GM23338 (cell line): ENCODE data around the gene SFMBT2. TPM values are rescaled to one million over a fixed set of nuclear protein-coding genes. Genes with fewer than 3 reads are reported as not detected.

ENCODE experiments used
- ATAC-seq: fragments of 200-7000 bp; cut with Tn5 transposase; 3 replicates; pipeline ENCODE4 v1.9.1; 2020
- DNase-seq: peaks from one replicate; pipeline ENCODE4 v3.0.0-alpha.2; 2015; ENCODE audit warnings: low spot score
- H2AFZ ChIP-seq: fragments of 200-600 bp; sonication (generic); 2 replicates; pipeline ENCODE4 v1.8.0; 2016; ENCODE audit warnings: antibody characterized with exemption, mild to moderate bottlenecking, moderate library complexity
- H3F3A ChIP-seq: fragments of 200-600 bp; sonication (generic); replicated peaks from 2 replicates; pipeline ENCODE4 v1.8.0; 2017; ENCODE audit warnings: antibody characterized with exemption, mixed run types, low read depth
- H3K27ac ChIP-seq: fragments of 200-600 bp; sonication (generic); 2 replicates; pipeline ENCODE4 v1.6.1; 2016; ENCODE audit warnings: low read depth
- H3K27me3 ChIP-seq: fragments of 200-600 bp; sonication (generic); 2 replicates; pipeline ENCODE4 v1.8.0; 2016; ENCODE audit warnings: mild to moderate bottlenecking, mixed run types, moderate library complexity; ENCODE audit not compliant: insufficient read depth
- H3K36me3 ChIP-seq: fragments of 200-600 bp; sonication (generic); 2 replicates; pipeline ENCODE4 v1.8.0; 2016; ENCODE audit warnings: mild to moderate bottlenecking; ENCODE audit not compliant: insufficient read depth
- H3K4me1 ChIP-seq: fragments of 200-600 bp; sonication (generic); 2 replicates; pipeline ENCODE4 v1.8.0; 2016; ENCODE audit warnings: mild to moderate bottlenecking, moderate library complexity; ENCODE audit not compliant: insufficient read depth
- H3K4me2 ChIP-seq: fragments of 200-600 bp; sonication (generic); 2 replicates; pipeline ENCODE4 v1.7.1; 2017; ENCODE audit warnings: mixed run types
- H3K4me3 ChIP-seq: fragments of 200-600 bp; sonication (generic); 2 replicates; pipeline ENCODE4 v1.6.1; 2016; ENCODE audit warnings: mixed run types
- H3K79me2 ChIP-seq: fragments of 200-600 bp; sonication (generic); replicated peaks from 2 replicates; pipeline ENCODE4 v1.8.0; 2017; ENCODE audit warnings: mild to moderate bottlenecking; ENCODE audit not compliant: insufficient read depth
- H3K9me2 ChIP-seq: fragments of 200-600 bp; sonication (generic); 2 replicates; pipeline ENCODE4 v1.8.0; 2017; ENCODE audit not compliant: insufficient read depth
- H4K20me1 ChIP-seq: fragments of 200-600 bp; sonication (generic); replicated peaks from 2 replicates; pipeline ENCODE4 v1.8.0; 2017; ENCODE audit warnings: mild to moderate bottlenecking; ENCODE audit not compliant: insufficient read depth
- H3K27ac Mint-ChIP-seq: 2 replicates; pipeline ENCODE4 v1.8.0; 2020; ENCODE audit warnings: inconsistent platforms, mild to moderate bottlenecking, moderate library complexity, mixed read lengths
- H3K27me3 Mint-ChIP-seq: 3 replicates; pipeline ENCODE4 v1.8.0; 2022; ENCODE audit warnings: low read depth, mild to moderate bottlenecking, moderate library complexity, mixed read lengths, inconsistent platforms; ENCODE audit not compliant: insufficient read depth, poor library complexity
- H3K36me3 Mint-ChIP-seq: 3 replicates; pipeline ENCODE4 v1.8.0; 2021; ENCODE audit warnings: low read depth, mild to moderate bottlenecking, inconsistent platforms, moderate library complexity, mixed read lengths
- H3K4me1 Mint-ChIP-seq: 3 replicates; pipeline ENCODE4 v1.8.0; 2020; ENCODE audit warnings: mild to moderate bottlenecking, inconsistent platforms, mixed read lengths
- H3K4me3 Mint-ChIP-seq: 3 replicates; pipeline ENCODE4 v1.8.0; 2021; ENCODE audit warnings: moderate library complexity, mild to moderate bottlenecking, inconsistent platforms, mixed read lengths
- H3K9me3 Mint-ChIP-seq: 3 replicates; pipeline ENCODE4 v1.8.0; 2020; ENCODE audit warnings: moderate library complexity, mild to moderate bottlenecking, inconsistent platforms, mixed read lengths
- EZH2 ChIP-seq: fragments of 200-600 bp; sonication (generic); IDR thresholded peaks from one replicate; pipeline ENCODE4 v1.8.0; 2017; ENCODE audit warnings: antibody characterized with exemption, mild to moderate bottlenecking, low read depth; ENCODE audit not compliant: unreplicated experiment
- JUNB ChIP-seq: IDR thresholded peaks from one replicate; pipeline ENCODE4 v1.6.1; 2016; ENCODE audit warnings: antibody characterized with exemption; ENCODE audit not compliant: unreplicated experiment
- NANOG ChIP-seq: IDR thresholded peaks from 2 replicates; pipeline ENCODE4 v1.6.1; 2016; ENCODE audit warnings: antibody characterized with exemption, borderline replicate concordance
- ZNF331 ChIP-seq: fragments of 250-450 bp; sonication (Bioruptor Pico); IDR thresholded peaks from 2 replicates; pipeline ENCODE4 v1.5.0; 2020; ENCODE audit warnings: low read depth, mild to moderate bottlenecking, moderate library complexity
- ZNF462 ChIP-seq: fragments of 250-450 bp; sonication (Bioruptor Pico); IDR thresholded peaks from 2 replicates; pipeline ENCODE4 v1.5.0; 2020; ENCODE audit warnings: mild to moderate bottlenecking, moderate library complexity
- polyA plus RNA-seq: library from polyadenylated mRNA; unstranded; fragments of >200 nt; fragmentation: Nextera tagmentation; extraction: Ambion mirVana; gene quantifications from 2 replicates; pipeline ENCODE4 v1.2.1, GENCODE V29; 2016
- total RNA-seq: library from RNA; depleted of rRNA; stranded (reverse); fragments of >200 nt; shearing (Covaris generic); gene quantifications from 2 replicates; pipeline ENCODE4 v1.2.3, GENCODE V29; 2014

SFMBT2 gene
- total and polyA plus RNA-seq, 2 experiments from 2014 or later = 2.7 to 6.7 TPM

GRCh38 chr10:7150349-7150748 is 260.5 kb downstream of the SFMBT2 start:
- H3K27me3 ChIP-seq = no peaks in the 10 kb centered on the region
- Mint-ChIP-seq H3K4me1 (peaks cover 5% of the 10 kb centered on the region; the same call in 2 of the 3 replicates), H3K27ac (no peak overlapping the region), H3K4me3 (no peak overlapping the region), H3K9me3 (no peaks in the 10 kb centered on the region), H3K27me3 (peaks cover 6% of the 10 kb centered on the region), H3K36me3 (no peaks in the 10 kb centered on the region)
- no peak for DNase-seq
- no peaks in the 10 kb centered on the region for H3K36me3 ChIP-seq
- TF ChIP-seq ZNF331 = no peak
- TF ChIP-seq ZNF462 (CRISPR knock-in tag) = no peak
- no peak overlapping the region for H3K4me3 ChIP-seq
- H3K4me2 ChIP-seq = no peak overlapping the region
- ATAC-seq = no peak
- H2AFZ ChIP-seq = no peak overlapping the region
- no peak overlapping the region for H3K27ac ChIP-seq
- no peaks in the 10 kb centered on the region for H3K79me2 ChIP-seq
- H3K4me1 ChIP-seq = no peaks in the 10 kb centered on the region; the same call in 1 of the 2 replicates
- H4K20me1 ChIP-seq = no peaks in the 10 kb centered on the region
- H3F3A ChIP-seq = no peaks in the 10 kb centered on the region
- no peaks in the 10 kb centered on the region for H3K9me2 ChIP-seq

DNA sequence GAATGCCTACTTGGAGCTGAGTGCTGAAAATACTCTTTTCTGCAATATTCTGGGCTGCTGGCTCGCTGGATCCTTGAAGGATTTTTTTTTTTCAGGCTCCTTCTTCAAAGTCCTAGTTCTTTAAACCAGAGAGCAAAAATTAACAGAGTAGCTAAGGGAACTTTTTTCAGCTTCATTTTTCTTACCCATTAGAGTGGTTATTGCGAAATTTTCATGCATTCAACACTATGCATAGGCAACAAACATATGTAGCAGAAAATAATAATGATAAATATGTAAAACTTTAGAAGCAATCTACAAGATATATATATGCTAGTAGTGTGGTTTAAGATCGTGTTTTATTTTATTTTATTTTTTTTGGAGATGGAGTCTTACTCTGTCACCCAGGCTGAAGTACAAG is 264.6 kb downstream of the SFMBT2 start:
- no peak overlapping the region for H3K4me2 ChIP-seq
- no peaks in the 10 kb centered on the region for H3K27me3 ChIP-seq
- H3K4me3 ChIP-seq = no peak overlapping the region
- H3K27ac ChIP-seq = no peak overlapping the region
- H3K79me2 ChIP-seq = no peaks in the 10 kb centered on the region
- H3K4me1 ChIP-seq = no peaks in the 10 kb centered on the region; the same call in 1 of the 2 replicates
- no peaks in the 10 kb centered on the region for H3K36me3 ChIP-seq
- Mint-ChIP-seq H3K36me3 (no peaks in the 10 kb centered on the region; the same call in 2 of the 3 replicates), H3K4me3 (no peak overlapping the region), H3K9me3 (peaks cover 3% of the 10 kb centered on the region; the same call in 1 of the 3 replicates), H3K27ac (no peak overlapping the region), H3K4me1 (peaks cover 5% of the 10 kb centered on the region; the same call in 2 of the 3 replicates), H3K27me3 (peaks cover 6% of the 10 kb centered on the region)
- no peak overlapping the region for H2AFZ ChIP-seq
- H3F3A ChIP-seq = no peaks in the 10 kb centered on the region
- H3K9me2 ChIP-seq = no peaks in the 10 kb centered on the region
- DNase-seq (no peak), ATAC-seq (no peak)
- no peak for TF ChIP-seq NANOG
- TF ChIP-seq JUNB = no peak
- TF ChIP-seq EZH2 = no peak
- H4K20me1 ChIP-seq = no peaks in the 10 kb centered on the region
